HepG2 (cell line): ENCODE results near the gene ATR. TPM values are rescaled to one million over a fixed set of nuclear protein-coding genes. Genes with fewer than 3 reads are reported as not detected.

Experiments
- DR1 ChIP-seq: sonication (generic); formaldehyde crosslinking; IDR thresholded peaks from 2 replicates; pipeline ENCODE4 v1.8.0; 2021; ENCODE audit warnings: mild to moderate bottlenecking, missing genetic modification reagents, inconsistent platforms
- ESRRA ChIP-seq: sonication (generic); formaldehyde crosslinking; IDR thresholded peaks from 2 replicates; pipeline ENCODE4 v1.5.1; 2020; ENCODE audit warnings: mild to moderate bottlenecking, low read depth, missing genetic modification reagents
- FOXA1 ChIP-seq, 2 experiments: fragments of 450-650 bp in 1 of 2; sonication (generic) in 1 of 2; formaldehyde crosslinking in 1 of 2; IDR thresholded peaks; 2 replicates each; pipeline versions ENCODE4 v1.4.0 to v1.6.1; 2016 to 2020; ENCODE audit warnings: missing genetic modification reagents in 1 of 2
- HCFC1 ChIP-seq: fragments of 150-350 bp; IDR thresholded peaks from 2 replicates; pipeline ENCODE4 v1.6.1; 2014; ENCODE audit warnings: low read depth, low read length
- MAFF ChIP-seq: IDR thresholded peaks from 2 replicates; pipeline ENCODE4 v1.6.1; 2011; ENCODE audit warnings: low read depth, low read length, improper control_type of control experiment
- NFE2L2 ChIP-seq: fragments of 150-350 bp; IDR thresholded peaks from 2 replicates; pipeline ENCODE4 v1.6.1; 2014; ENCODE audit warnings: low read length
- PRDM15 ChIP-seq: sonication (generic); formaldehyde crosslinking; IDR thresholded peaks from 2 replicates; pipeline ENCODE4 v1.4.0; 2020; ENCODE audit warnings: missing genetic modification reagents
- SMAD1 ChIP-seq: sonication (generic); formaldehyde crosslinking; IDR thresholded peaks from 2 replicates; pipeline ENCODE4 v1.4.0; 2020; ENCODE audit warnings: missing genetic modification reagents, low read depth, mild to moderate bottlenecking, borderline replicate concordance
- STAG1 ChIP-seq: sonication (generic); formaldehyde crosslinking; IDR thresholded peaks from 2 replicates; pipeline ENCODE4 v1.4.0; 2020; ENCODE audit warnings: missing genetic modification reagents
- TEAD2 ChIP-seq: sonication (generic); formaldehyde crosslinking; IDR thresholded peaks from 2 replicates; pipeline ENCODE4 v1.9.0; 2021; ENCODE audit warnings: missing genetic modification reagents
- ZBTB39 ChIP-seq: sonication (generic); formaldehyde crosslinking; IDR thresholded peaks from 2 replicates; pipeline ENCODE4 v1.5.0; 2020; ENCODE audit warnings: missing genetic modification reagents
- ZC3H4 ChIP-seq: sonication (generic); formaldehyde crosslinking; IDR thresholded peaks from 2 replicates; pipeline ENCODE4 v1.4.0; 2020; ENCODE audit warnings: missing genetic modification reagents, borderline replicate concordance
- ZFP1 ChIP-seq: IDR thresholded peaks from 2 replicates; pipeline ENCODE4 v1.6.1; 2016
- ZFP36 ChIP-seq: fragments of 150-350 bp; IDR thresholded peaks from 2 replicates; pipeline ENCODE4 v1.6.1; 2018; ENCODE audit warnings: borderline replicate concordance, low read length, low read depth; ENCODE audit not compliant: partially characterized antibody
- ZNF230 ChIP-seq: sonication (generic); formaldehyde crosslinking; IDR thresholded peaks from 2 replicates; pipeline ENCODE4 v1.4.0; 2020; ENCODE audit warnings: mild to moderate bottlenecking, missing genetic modification reagents
- ZNF33B ChIP-seq: sonication (generic); formaldehyde crosslinking; IDR thresholded peaks from 2 replicates; pipeline ENCODE4 v1.5.1; 2020; ENCODE audit warnings: mild to moderate bottlenecking, missing genetic modification reagents
- ZNF577 ChIP-seq: sonication (generic); formaldehyde crosslinking; IDR thresholded peaks from 2 replicates; pipeline ENCODE4 v1.4.0; 2020; ENCODE audit warnings: mild to moderate bottlenecking, low read depth, missing genetic modification reagents, borderline replicate concordance
- ZUFSP ChIP-seq: sonication (generic); formaldehyde crosslinking; IDR thresholded peaks from 2 replicates; pipeline ENCODE4 v1.9.0; 2021; ENCODE audit warnings: missing genetic modification reagents, mild to moderate bottlenecking, borderline replicate concordance
- polyA plus RNA-seq, 8 experiments: library from polyadenylated mRNA; depleted of rRNA in 3 of 8; stranded (reverse) in 7 of 8; unstranded in 1 of 8; fragments of >200 nt; fragmentation: Illumina TruSeq in 4 of 8; extraction: Trizol in 4 of 8; gene quantifications; 2 replicates each; pipeline versions ENCODE4 v1.2.1 to v1.2.3, GENCODE V29; 2011 to 2016; ENCODE audit warnings: low read depth in 4 of 8, missing spikeins in 1 of 8, mixed read lengths in 1 of 8; ENCODE audit not compliant: insufficient read depth in 1 of 8
- total RNA-seq, 5 experiments: library from RNA; depleted of rRNA; stranded (reverse); fragments of >200 nt; fragmentation: Illumina TruSeq; extraction: Trizol; gene quantifications; 2 replicates each; pipeline ENCODE4 v1.2.3, GENCODE V29; 2016; ENCODE audit warnings: low read depth in 1 of 5
- TF ChIP-seq, protein P1 (sequence below): sonication (generic); formaldehyde crosslinking; IDR thresholded peaks from 2 replicates; pipeline ENCODE4 v1.8.0; 2022; ENCODE audit warnings: low read depth, missing genetic modification reagents

The ATR gene
- total and polyA plus RNA-seq, 2 of the 13 experiments (the other 11 are each of a cell fraction or from before 2014, with no cell fraction given), result 6.6 to 17.0 TPM

DNA sequence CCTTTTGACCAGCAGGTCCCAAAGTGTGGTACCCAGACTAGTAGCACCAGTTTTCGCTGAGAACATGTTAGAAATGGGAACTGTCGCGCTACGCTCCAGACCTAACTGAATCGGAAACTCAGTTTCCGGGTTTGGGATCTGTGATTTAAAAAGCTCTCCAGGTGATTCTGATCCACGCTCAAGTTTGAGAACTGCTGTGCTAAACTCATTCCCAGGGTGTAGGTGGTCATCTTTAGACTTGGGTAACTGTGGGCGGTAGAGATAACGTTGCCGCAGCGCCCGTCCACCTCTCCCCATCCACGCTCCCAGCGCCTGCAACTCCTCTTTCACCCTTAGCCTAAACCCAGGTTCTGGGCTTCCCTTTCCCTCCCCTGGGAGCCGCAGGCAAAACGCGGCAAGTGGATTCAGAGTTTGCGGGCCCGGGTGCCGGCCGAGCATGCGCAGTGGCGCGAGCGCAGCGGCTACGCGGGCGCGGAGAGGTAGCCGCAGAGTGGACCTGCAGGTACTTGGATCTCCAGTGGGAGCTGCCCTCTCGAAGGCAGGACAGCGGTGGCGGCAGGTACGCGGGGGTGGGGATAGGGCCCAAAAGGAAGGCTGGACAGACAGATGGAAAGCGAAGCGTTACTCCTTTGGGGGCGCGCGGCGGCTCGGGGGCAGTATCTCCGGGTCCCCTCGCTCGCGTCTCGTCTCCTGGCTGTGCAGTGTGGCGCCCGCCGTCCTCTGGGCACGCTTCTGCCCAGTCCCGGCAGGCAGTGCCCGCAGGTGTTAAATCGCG, 17.6 kb upstream of the ATR start, which contains the start of gene PLS1 (continued):
- TF ChIP-seq STAG1 (CRISPR knock-in tag) (peak; percentile 19; the same call in 1 of the 2 replicates), ZFP36 (no peak), SMAD1 (CRISPR knock-in tag) (peak; percentile 88; the same call in 1 of the 2 replicates), NFE2L2 (no peak), MAFF (no peak), DR1 (CRISPR knock-in tag) (peak; percentile 72; the same call in 1 of the 2 replicates), ESRRA (CRISPR knock-in tag) (peak; percentile 60; the same call in 1 of the 2 replicates), ZNF577 (no peak), ZFP1 (CRISPR knock-in tag) (no peak; the same call in 1 of the 2 replicates), ZNF230 (0 out of 2 replicates have a peak, but pooled peaks have one; percentile 73), ZUFSP (CRISPR knock-in tag) (no peak), ZC3H4 (CRISPR knock-in tag) (no peak), PRDM15 (CRISPR knock-in tag) (peak; percentile 100), ZBTB39 (CRISPR knock-in tag) (no peak), HCFC1 (peak; percentile 35; the same call in 1 of the 2 replicates), ZNF33B (CRISPR knock-in tag) (peak; percentile 90; the same call in 1 of the 2 replicates), FOXA1 (IDR thresholded peaks at IDR 0.05) (no peak), FOXA1 (CRISPR knock-in tag; IDR thresholded peaks at IDR 0.05) (no peak), TEAD2 (CRISPR knock-in tag) (no peak)
- TF ChIP-seq, protein P1, sequence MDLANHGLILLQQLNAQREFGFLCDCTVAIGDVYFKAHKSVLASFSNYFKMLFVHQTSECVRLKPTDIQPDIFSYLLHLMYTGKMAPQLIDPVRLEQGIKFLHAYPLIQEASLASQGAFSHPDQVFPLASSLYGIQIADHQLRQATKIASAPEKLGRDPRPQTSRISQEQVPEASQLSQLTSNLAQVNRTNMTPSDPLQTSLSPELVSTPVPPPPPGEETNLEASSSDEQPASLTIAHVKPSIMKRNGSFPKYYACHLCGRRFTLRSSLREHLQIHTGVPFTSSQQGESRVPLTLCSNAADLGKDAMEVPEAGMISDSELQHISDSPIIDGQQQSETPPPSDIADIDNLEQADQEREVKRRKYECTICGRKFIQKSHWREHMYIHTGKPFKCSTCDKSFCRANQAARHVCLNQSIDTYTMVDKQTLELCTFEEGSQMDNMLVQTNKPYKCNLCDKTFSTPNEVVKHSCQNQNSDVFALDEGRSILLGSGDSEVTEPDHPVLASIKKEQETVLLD (CRISPR knock-in tag), result peak; percentile 60
